Measurements from ENCODE around the gene PKP4.

- TF ChIP-seq CTCF (conservative IDR thresholded peaks at IDR 0.05) (no peak), EZH2 (IDR thresholded peaks at IDR 0.05; ENCODE audit: low read depth) (no peak)
These were observed 99.4 kb downstream of the PKP4 start for GRCh38 chr2:158556124-158556523.

Data from PC-9 (cell line).